PC-3 (cell line): Measurements from ENCODE around the gene ZFP36.

Source experiments
- CTCF ChIP-seq: fragments of 300-600 bp; sonication (generic); conservative IDR thresholded peaks from 2 replicates; pipeline ENCODE4 v1.5.1; 2017; ENCODE audit warnings: antibody characterized with exemption, low read depth, mild to moderate bottlenecking, low read length
- EZH2 ChIP-seq: fragments of 300-600 bp; sonication (generic); IDR thresholded peaks from one replicate; pipeline ENCODE4 v1.6.1; 2017; ENCODE audit warnings: antibody characterized with exemption, mild to moderate bottlenecking, low read length; ENCODE audit not compliant: unreplicated experiment

GRCh38 chr19:39415111-39416046 lies 8.7 kb downstream of the ZFP36 start:
- TF ChIP-seq CTCF = no peak
- no peak for TF ChIP-seq EZH2
